GM23248 (cell line): ENCODE results near the gene MRPS17.

Experiments used
- EZH2 ChIP-seq: fragments of 200-600 bp; sonication (generic); IDR thresholded peaks from 2 replicates; pipeline ENCODE4 v1.6.1; 2018; ENCODE audit warnings: antibody characterized with exemption, mild to moderate bottlenecking; ENCODE audit not compliant: insufficient read depth, poor library complexity, severe bottlenecking
- EZH2phosphoT487 ChIP-seq: fragments of 200-600 bp; sonication (generic); IDR thresholded peaks from 2 replicates; pipeline ENCODE4 v1.6.1; 2018; ENCODE audit warnings: antibody characterized with exemption, moderate library complexity, mild to moderate bottlenecking, low read depth; ENCODE audit not compliant: insufficient read depth

DNA sequence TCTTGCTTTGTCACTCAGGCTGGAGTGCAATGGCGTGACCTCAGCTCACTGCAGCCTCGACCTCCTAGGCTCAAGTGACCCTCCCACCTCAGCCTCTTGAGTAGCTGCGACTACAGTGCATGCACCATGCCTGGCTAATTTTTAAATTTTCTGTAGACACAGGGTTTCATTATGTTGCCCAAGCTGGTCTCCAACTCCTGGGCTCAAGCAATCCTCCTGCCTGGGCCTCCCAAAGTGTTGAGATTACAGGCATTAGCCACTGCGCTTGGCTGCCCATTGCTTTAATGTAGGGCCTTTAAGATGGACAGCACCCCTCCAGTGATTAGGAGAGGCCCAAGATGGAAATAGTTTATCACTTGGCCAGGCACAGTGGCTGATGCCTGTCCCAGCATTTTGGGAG lies 52.1 kb downstream of the MRPS17 start:
- TF ChIP-seq EZH2 (no peak), EZH2phosphoT487 (no peak)
